CD4-positive, alpha-beta T cell treated with Interleukin-15 for 4 hours (primary cell): Measurements from ENCODE around the gene IGLL1.
A peak's percentile ranks its signal among the peaks of the same experiment; 100 is the strongest.
"Not testable (repeated sequence)": the region's sequence is repeated elsewhere in the genome, so short reads cannot be mapped to it uniquely, and the experiment has no call there.

ENCODE experiments used
- DNase-seq: peaks from one replicate; pipeline ENCODE4 v3.0.0-alpha.2; 2020; ENCODE audit warnings: low spot score

Gene IGLL1

DNA sequence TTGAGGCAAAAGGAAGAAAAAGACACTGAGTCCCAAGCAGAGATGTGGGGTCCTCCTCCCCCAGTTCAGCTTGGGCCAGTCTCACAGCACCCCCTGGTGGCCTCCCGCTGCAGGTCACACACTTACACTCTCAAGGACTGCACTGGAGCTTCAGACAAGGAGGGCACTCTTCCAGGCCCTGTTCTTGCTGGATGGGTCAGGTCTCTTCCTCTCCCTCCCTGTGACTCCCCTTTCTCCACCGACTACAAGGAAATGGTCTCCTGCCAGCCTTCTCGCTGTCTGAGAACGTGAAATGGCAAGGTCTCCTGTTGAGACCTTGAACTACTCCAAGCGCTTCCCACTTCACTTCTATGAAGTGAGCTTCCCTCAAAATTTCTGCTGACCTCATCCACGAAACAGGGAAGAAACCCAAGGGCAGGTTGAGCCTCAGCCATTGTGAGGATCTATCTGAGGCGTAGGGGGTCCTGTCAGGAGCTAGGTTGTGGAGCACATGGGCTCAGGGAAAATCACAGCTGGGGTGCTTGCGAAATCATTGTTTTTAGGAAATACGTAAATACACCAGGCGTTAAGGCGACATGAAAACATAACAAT is 11.2 kb upstream of the IGLL1 start:
- peak; percentile 38 for DNase-seq

DNA sequence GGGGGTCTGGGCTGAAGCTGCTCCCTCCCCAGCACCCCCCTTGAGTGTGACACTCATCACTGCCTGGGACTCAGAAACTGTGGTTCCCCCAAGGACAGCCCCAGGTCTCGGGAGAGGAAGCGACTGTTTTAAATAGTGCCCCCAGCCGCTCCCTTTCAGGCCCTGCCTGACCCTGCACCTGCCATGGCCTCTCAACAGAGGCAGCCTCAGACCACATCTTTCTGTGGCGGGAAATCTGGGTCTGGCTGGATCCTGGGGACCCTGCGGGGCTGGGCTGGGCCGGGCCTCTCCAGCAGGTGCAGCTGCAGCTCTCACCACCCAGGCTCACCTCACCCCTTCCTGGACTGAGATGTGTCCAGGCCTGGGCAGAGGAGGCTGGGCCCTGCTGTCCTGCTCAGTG is 3.7 kb upstream of the IGLL1 start:
- DNase-seq = no peak

DNA sequence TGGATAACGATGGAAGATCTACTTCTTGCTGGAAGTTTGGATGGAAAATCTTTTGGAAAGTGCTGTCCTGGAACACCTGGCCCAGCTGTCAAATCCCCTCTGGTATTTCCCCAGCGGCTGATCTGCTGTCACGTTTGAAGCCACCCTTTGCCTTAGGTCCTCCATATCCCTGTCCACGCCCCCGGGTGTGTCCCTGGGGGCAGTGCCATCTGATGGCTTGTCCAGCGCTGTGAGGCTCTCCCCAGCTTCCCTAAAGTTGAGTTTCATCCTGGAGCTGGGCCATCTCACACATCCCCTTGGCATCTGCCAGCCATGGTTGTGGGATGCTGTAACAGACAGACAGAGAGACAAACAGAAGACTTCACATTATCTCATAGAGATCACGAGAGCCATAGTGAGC is 3.1 kb upstream of the IGLL1 start:
- DNase-seq = no peak

DNA sequence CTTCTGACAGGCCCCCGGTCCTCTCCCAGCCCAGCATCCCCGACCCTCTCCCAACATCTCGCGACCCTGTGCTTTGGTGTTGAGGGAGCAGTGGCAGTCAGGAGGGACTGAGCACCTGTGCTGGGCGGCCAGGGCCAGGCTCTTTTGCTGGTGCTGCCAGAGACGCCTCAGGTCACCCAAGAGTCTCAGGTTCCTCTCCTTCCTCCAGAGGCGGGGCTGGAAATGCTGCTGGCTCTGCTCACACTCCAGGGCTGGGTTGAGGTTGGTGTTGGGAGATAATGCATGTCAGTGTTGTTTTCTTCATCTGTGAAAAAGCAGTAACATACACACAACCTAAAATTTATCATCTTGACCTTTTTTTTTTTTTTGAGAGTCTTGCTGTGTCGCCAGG is 1.2 kb upstream of the IGLL1 start:
- DNase-seq = no peak

DNA sequence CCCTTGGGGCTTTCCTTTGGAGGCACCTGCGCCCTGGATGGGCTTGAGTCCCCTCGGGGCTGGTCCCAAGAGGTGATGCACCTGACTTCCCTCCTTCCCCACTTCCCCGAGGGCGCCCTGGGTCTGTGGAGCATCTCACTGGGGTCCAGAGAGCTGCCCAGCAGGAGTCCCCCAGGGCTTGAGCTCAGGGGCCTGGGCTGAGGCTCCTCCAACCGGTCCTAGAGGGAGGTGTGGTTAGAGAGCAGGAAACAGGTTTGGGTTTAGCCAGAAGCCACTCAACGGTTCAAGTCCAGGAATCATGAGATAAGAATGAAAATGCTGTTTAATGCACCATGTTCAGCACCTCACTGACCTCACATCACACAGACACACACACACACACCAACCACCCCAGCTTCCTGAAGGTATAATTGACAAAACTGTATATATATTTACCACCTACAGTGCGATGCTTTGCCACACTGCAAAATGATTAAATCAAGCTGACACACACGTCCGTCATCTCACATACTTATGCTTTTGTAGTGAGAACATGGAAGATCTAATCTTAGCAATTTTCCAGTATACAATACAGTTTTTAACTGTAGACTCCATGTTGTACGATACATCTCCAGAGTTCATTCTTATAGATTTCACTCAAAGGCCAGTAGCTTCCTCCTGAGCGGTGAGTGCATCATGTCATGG is 628 bp upstream of the IGLL1 start:
- no peak for DNase-seq

DNA sequence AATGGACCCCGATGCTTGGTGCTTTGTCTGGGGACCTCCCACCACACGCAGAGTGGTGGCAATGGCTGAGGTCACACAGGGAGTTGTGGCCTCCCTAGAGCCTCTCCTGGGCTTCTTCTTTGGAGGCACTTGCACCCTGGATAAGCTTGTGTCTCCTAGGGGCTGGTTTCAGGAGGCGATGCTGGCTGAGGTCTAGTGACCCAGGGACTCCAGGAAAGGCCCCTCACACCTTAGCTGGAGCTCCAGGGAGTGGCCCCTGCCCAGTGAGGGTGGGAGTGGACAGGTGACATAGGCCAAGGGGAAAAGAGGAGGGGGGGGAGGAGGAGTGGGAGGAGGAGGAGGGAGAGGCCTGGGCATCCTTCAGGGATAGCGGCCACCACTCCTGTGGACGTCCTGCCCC is 810 bp downstream of the IGLL1 start:
- no peak for DNase-seq

DNA sequence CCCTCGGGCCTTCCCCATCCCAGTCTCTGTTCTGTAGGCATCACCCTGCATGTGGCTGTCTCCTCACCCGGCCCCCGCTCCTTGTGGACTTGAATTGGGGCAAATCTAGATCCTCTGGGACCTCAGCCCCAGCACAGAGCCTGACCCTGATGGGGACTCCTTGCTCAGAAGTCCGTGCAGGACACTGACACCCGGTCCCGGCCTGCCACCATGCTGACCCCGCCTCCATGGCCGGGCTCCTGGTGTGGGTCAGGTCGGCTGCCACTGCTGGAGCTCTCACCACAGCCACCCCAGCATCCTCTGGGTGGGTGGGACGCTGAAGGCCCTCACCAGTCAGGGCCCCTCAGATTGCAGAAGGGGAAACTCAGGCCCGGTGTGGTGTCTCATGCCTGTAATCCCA is 1.8 kb downstream of the IGLL1 start:
- no peak for DNase-seq

DNA sequence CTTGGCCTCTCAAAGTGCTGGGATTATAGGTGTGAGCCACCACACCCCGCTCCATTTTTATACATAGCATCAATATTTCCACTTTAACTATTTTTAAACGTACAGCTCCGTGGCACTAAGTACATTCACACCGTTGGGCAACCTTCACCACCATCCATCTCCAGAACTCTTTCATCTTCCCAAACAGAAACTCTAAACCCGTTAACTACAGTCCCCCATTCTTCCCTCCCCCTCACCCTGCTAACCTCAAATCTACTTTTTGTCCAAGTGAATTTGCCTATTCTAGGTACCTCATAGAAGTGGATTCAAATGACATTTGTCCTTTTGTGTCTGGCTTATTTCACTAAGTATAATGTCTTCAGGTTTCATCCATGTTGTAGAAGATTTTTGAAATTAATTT is 3.4 kb downstream of the IGLL1 start:
- DNase-seq = no peak

DNA sequence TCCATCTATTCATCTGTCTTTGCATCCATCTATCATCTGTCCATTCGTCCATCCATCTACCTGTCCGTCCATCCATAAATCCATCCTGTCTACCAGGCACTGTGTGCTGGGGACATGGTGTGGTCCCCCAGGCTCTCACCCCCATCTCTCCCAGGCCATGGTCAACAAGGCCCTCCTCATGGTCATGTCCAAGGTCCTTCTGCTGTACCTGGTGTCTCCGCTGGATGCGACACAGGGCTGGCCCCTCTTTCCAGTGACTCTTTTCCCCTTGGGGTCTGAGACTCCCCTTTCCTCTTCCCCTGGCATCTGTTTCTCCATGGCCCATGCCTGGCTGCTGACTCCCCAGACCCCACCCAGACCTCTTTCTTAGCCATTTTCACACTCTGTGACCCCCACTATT is 4.5 kb downstream of the IGLL1 start:
- no peak for DNase-seq

DNA sequence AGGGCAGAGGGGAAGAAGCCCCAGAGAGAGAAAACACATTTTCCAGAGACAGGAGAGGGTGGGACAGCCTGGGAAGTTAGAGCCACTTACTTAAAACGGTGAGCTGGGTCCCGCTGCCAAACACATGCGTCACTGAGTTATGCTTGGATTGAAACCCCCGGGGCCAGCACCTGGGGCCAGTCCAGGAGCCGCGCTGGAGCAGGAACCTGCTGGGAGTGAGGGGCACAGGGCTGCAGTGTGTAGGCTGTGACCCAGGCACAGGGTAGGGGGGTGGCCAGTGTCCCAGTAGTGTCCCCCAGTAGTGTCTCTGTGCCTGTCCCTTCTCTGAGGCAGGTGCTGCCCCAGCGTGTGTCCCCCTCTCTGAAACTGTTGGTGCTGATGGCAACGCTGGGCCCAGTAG is 5.2 kb downstream of the IGLL1 start:
- DNase-seq = no peak

DNA sequence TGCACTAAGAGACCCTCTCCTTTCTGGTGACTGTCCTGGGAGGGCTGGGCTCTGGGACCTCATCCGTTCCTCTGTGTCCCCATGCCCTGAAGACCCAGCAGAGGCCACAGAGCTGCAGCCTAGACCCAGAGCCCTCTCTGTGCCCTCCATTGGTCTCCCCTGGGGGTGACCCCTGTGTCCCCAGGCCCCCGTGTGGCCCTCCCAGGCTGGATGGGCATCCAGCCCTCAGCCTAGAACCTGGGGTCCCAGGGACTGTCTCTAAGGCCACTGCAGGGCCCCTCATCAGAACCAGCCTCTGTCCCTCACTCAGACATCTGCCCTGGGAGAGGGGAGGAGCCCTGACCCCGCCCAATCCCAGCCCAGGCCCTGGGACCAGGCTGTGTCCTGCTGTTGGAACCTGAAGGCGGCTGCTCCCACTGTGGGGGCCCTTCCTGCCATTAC is 5.7 kb downstream of the IGLL1 start:
- DNase-seq = no peak

DNA sequence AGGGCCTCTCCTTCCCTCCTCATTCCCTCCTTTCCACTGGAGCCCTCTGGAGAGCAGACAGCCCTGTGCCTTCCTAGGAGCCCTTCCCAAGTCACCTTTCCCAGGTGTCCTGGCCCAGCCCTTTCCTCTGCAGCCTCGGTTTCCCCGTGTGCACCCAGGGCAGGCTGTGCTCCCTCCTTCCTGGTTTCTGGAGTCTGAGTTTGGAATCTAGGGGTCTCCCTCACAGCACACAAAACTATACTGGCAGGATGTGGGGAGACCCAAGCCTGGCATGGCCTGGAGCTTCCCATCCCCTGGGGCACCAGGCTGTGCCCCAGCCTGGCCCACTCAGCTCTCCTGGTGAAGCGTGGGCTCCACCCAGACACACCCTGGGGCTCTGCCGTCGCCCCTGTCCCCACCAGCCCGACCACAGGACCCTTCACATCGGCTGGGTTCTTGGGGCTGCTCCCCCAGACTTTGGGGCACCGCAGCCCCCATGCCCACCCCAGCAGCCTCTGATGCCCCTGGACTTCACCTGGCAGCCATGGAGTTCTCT is 6.3 kb downstream of the IGLL1 start:
- DNase-seq = not testable (repeated sequence)

DNA sequence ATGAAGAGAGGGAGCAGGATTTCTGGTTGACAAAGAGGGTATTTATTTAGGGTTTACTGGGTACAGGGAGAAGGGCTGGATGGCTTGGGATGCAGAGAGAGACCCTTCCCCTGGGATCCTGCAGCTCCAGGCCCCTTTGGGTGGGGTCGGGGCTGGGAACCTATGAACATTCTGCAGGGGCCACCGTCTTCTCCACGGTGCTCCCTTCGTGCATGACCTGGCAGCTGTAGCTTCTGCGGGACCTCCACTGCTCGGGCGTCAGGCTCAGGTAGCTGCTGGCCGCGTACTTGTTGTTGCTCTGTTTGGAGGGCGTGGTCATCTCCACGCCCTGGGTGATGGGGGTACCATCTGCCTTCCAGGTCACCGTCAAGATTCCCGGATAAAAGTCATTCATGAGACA is 7.0 kb downstream of the IGLL1 start:
- not testable (repeated sequence) for DNase-seq

DNA sequence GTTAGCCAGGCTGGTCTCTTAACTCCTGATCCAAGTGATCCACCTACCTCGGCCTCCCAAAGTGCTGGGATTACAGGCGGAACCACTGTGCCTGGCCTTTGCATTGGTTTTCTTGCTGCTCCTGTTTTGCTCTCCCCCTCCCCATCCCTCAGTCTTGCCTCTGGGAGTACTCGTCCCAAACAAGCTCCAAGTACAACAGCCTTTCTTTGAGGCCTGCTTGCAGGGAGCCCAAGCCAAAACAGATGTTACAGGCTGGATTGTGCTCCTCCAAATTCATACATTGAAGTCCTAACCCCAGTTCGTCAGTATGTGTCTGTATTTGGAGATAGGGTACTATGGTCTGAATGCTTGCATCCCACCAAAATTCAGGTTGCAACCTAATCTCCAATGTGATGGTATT is 8.6 kb downstream of the IGLL1 start:
- no peak for DNase-seq

DNA sequence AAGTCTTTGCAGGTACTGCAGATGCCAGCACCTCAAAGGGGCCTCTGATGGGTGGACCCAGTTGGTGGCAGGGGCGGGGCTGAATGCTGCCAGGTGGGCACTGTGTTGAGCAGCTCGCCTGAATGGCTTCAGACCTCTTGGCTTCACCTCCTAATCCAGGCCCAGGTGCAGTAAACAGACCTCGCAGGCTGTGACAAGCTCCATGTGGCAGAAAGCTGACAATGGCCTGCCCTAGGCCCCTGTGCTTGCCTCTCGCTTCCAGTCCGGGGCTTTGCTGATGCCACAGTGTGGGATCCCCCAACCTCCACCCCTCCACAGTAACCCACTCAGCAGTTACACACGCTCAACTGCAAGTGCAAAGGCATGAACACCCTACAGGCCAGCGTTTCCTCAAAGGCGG is 9.4 kb downstream of the IGLL1 start:
- no peak for DNase-seq

DNA sequence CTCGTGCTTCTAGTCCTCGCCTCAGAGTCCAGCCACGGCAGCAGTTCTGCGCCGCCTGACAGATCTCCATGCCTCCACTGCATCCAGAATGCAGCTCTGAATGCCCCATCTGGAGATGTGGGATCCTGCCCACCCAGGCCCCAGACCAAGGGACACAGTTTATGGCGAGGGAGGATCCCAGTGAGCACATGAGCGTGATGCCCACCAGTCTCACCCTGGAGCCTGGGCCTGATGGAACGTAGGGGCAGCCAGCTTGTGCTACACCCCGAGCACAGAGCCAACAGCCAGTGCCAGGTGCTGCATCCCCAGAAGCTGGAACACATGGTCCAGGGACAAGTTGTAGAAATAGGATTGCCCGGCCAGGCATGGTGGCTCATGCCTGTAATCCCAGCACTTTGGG is 10.4 kb downstream of the IGLL1 start:
- no peak for DNase-seq

DNA sequence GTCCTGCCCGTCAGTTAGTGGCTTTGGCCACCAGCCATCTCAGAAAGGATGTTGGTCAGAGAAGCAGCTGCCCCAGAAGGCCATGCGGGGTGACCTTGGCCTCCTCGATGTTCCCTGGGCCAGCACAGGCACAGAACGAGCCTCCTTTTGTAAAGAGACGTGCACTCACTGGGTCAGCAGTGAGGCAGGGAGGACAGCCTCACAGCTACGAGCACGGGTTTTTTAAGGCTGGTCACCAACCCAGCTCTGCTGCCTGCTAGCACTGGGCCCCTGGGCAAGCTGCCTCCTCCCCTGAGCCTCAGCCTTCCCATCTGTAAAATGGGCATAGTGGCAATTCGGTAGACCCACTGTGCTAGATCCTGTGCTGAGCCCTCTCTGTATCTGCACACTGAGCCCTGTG is 10.8 kb downstream of the IGLL1 start:
- no peak for DNase-seq

DNA sequence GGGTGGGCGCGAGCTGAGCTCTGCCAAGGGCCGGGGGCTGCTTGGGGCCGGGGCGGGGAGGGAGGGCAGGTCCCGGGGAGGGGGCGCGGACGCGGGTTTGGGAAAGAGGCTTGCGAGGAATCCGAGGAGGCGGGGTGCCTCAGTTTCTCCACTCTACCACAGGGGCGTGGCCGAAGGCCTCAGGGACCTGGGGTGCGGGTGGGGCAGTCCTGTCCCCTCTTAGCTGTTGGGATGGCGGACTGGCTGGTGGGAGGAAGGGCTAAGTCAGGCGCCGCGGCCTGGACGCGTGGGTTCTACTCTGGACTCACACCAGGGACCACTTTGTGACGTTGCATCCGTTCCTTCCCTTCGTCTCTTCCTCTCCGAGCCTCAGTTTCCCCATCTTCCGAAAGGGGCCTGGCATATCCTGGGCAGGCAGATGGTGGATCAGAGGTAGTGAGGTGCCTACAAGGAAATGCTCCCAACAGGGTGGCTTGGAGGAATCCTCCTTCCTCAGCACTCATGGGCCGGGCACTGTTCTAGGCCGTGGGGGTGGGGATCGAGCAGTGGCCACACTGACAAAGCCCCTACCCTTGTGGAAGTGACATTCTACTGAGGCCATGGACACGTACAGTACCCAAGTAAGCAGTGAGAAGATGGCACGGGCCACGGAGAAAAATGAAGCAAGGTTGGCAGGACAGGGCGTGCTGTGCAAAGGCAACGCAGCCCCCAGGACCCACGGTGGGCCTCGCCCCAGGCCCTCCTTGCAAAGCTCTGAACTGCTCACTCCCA is 13.2 kb downstream of the IGLL1 start:
- DNase-seq = no peak

DNA sequence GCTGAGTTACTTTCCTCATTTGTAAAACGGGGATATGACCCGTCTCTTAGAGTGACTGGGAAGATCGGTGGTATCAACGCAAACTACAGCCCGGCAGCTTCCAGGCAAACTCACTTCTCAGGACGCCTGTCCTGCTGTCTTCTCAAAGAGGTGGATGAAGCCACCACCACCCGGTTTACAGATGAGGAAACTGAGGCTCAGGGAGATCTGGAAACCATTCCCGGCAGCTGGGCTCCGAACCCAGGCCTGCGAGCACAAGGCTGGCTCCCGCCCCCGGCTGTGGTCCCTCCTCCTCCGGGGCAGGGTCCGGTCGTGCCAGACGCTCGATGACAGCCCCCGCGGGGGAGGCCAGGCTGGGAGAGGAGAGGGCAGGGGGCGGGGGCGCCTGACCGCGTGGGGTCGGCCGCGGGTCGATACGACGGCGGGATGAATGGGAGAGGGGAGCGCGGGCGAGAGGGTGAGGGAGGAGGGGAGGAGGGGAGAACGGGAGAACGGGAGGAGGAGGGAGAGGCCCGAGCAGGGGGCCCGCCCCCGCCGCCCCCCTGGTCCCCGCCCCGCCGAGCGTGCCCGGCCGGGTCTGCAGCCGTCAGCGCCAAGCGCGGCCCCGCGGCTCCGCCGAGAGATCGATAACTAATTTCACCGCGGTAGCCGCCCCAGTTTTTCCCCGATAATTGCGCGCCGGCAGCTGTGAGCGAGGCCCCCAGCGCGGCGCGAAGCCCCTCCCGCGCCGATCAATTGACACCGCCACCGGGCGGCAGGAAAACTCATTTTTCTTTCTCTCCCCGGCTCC is 14.0 kb downstream of the IGLL1 start:
- DNase-seq = no peak

DNA sequence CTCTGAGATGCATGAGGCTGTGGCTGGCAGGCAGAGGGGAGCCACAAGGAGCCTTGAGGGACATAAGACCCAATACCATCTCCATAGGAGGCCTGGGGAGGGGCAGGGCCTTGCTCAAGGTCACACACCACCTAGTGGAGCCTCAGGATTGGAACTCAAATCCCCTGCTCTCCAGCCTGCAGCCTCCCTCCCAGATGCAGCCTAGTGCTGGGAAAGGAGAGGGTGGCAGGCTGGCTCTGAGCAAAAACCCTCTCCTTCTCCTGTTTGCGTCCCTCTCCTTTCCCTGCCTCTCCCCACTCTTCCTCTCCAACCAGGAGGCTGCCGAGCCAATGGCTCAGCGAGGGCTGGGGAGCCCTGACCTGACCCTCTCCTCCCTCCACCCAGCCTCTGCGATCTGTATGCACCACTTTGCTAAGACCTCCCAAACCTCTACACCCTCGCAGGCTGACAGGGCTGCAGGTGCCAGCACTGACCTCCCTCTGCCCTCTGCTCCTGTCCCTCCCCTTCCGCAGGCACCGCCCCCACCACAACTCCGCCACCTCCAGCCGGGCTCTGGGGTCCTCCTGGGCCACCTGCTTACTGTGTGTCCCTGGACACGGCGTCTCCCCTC is 14.7 kb downstream of the IGLL1 start:
- no peak for DNase-seq

DNA sequence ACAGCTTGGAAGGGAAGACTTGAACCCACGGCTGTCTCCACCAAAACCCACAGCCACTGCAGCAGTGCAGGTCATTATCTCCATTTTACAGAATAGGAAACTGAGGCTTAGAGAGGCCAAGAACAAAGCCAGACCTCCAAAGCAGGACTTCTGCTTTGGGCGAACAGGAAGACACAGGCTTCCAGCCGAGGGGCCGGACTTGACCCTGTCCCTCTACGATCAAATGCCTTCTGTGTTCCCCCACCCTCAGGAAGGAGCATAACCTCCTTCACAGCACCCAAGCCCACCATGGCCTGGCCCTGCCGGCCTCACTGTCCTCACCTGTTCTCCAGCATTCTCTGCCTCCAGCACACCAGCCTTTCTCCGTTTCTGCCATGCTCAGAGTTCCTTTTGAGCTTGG is 15.8 kb downstream of the IGLL1 start:
- DNase-seq = no peak

DNA sequence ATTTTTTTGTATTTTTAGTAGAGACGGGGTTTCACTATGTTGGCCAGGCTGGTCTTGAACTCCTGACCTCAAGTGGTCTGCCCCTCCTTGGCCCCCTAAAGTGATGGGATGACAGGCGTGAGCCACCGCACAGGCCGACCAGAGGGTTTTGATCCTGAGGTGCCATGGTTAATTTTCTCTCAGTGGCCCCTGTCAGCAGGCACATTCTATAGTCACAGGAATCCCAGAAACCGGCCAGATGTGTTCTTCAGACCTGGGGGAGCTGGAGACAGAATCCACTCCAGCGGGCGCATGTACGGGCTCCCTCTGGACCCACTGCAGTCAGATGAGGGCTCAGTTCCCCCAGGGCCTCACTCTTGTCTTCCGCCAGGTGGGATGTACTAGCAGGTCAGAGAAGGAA is 17.0 kb downstream of the IGLL1 start:
- no peak for DNase-seq
